Duodenal mucosa (tissue), 2 donors: Measurements from ENCODE around the gene MGMT.

ENCODE experiments used
- H3K27ac ChIP-seq: one replicate; pipeline ENCODE4 v1.7.0; 2013; ENCODE audit warnings: low read depth, low read length
- H3K27me3 ChIP-seq, 2 donors: one replicate each; pipeline ENCODE4 v1.7.0; 2013; ENCODE audit warnings: low read length in 2 of 2, control low read depth in 1 of 2; ENCODE audit not compliant: insufficient read depth in 2 of 2, control insufficient read depth in 1 of 2
- H3K36me3 ChIP-seq, 2 donors: one replicate each; pipeline ENCODE4 v1.7.0; 2013; ENCODE audit warnings: low read length in 2 of 2, control low read depth in 1 of 2; ENCODE audit not compliant: insufficient read depth in 2 of 2, control insufficient read depth in 1 of 2
- H3K4me1 ChIP-seq, 2 donors: one replicate each; pipeline ENCODE4 v1.7.0; 2013; ENCODE audit warnings: low read length in 2 of 2, control low read depth in 1 of 2; ENCODE audit not compliant: insufficient read depth in 2 of 2, control insufficient read depth in 1 of 2
- H3K4me3 ChIP-seq, 2 donors: one replicate each; pipeline ENCODE4 v1.7.0; 2013; ENCODE audit warnings: low read length in 2 of 2, low read depth in 1 of 2
- H3K9ac ChIP-seq, 2 donors: one replicate each; pipeline ENCODE4 v1.7.0; 2013; ENCODE audit warnings: low read length in 2 of 2, low read depth in 1 of 2
- H3K9me3 ChIP-seq, 2 donors: one replicate each; pipeline ENCODE4 v1.7.0; 2013; ENCODE audit warnings: low read length in 2 of 2, control low read depth in 1 of 2; ENCODE audit not compliant: control insufficient read depth in 1 of 2

The MGMT gene

GRCh38 chr10:129537151-129537550 lies 70.1 kb downstream of the MGMT start:
- Histone ChIP-seq H3K4me3 (no peak overlapping the region), H3K27ac (no peak overlapping the region), H3K4me1 (no peaks in the 10 kb centered on the region), H3K9ac (no peak overlapping the region), H3K9me3 (no peaks in the 10 kb centered on the region), H3K27me3 (no peaks in the 10 kb centered on the region), H3K36me3 (peaks cover 0 to 11% of the 10 kb centered on the region in 2 donors)

GRCh38 chr10:129538236-129538635 lies 71.2 kb downstream of the MGMT start:
- H3K9ac ChIP-seq, result no peak overlapping the region
- H3K27ac ChIP-seq, result no peak overlapping the region
- no peaks in the 10 kb centered on the region for H3K9me3 ChIP-seq
- peaks cover 0 to 11% of the 10 kb centered on the region in 2 donors for H3K36me3 ChIP-seq
- H3K4me3 ChIP-seq, result no peak overlapping the region
- no peaks in the 10 kb centered on the region for H3K4me1 ChIP-seq
- no peaks in the 10 kb centered on the region for H3K27me3 ChIP-seq

- Histone ChIP-seq H3K27me3 (no peaks in the 10 kb centered on the region), H3K4me1 (no peaks in the 10 kb centered on the region), H3K27ac (no peak overlapping the region), H3K9me3 (no peaks in the 10 kb centered on the region), H3K9ac (no peak overlapping the region), H3K36me3 (peaks cover 0 to 10% of the 10 kb centered on the region in 2 donors), H3K4me3 (no peak overlapping the region)
These were observed 74.2 kb downstream of the MGMT start for GRCh38 chr10:129541200-129541599.

- Histone ChIP-seq H3K27ac (no peak overlapping the region), H3K36me3 (peaks cover 0 to 3% of the 10 kb centered on the region in 2 donors), H3K27me3 (no peaks in the 10 kb centered on the region), H3K9ac (no peak overlapping the region), H3K4me1 (no peaks in the 10 kb centered on the region), H3K4me3 (no peak overlapping the region), H3K9me3 (no peaks in the 10 kb centered on the region)
These were observed 74.9 kb downstream of the MGMT start for GRCh38 chr10:129541748-129542487.

GRCh38 chr10:129542589-129542988 lies 75.5 kb downstream of the MGMT start:
- no peaks in the 10 kb centered on the region for H3K9me3 ChIP-seq

GRCh38 chr10:129544205-129545202 lies 77.5 kb downstream of the MGMT start:
- H3K9me3 ChIP-seq, result no peaks in the 10 kb centered on the region
- H3K27me3 ChIP-seq, result no peaks in the 10 kb centered on the region
- no peaks in the 10 kb centered on the region for H3K4me1 ChIP-seq
- H3K9ac ChIP-seq, result no peak overlapping the region
- no peak overlapping the region for H3K27ac ChIP-seq
- no peak overlapping the region for H3K4me3 ChIP-seq
- no peaks in the 10 kb centered on the region for H3K36me3 ChIP-seq

More at GRCh38 chr10:129542589-129542988, 75.5 kb downstream of the MGMT start:
- H3K9ac ChIP-seq, result no peak overlapping the region
- no peak overlapping the region for H3K4me3 ChIP-seq
- H3K36me3 ChIP-seq, result peaks cover 0 to 2% of the 10 kb centered on the region in 2 donors
- no peak overlapping the region for H3K27ac ChIP-seq
- no peaks in the 10 kb centered on the region for H3K27me3 ChIP-seq
- no peaks in the 10 kb centered on the region for H3K4me1 ChIP-seq

GRCh38 chr10:129545261-129545660 lies 78.2 kb downstream of the MGMT start:
- no peaks in the 10 kb centered on the region for H3K9me3 ChIP-seq
- H3K27ac ChIP-seq, result no peak overlapping the region
- H3K9ac ChIP-seq, result no peak overlapping the region
- no peaks in the 10 kb centered on the region for H3K4me1 ChIP-seq
- H3K36me3 ChIP-seq, result no peaks in the 10 kb centered on the region
- no peaks in the 10 kb centered on the region for H3K27me3 ChIP-seq
- no peak overlapping the region for H3K4me3 ChIP-seq

GRCh38 chr10:129546106-129546505 lies 79.1 kb downstream of the MGMT start:
- Histone ChIP-seq H3K36me3 (no peaks in the 10 kb centered on the region), H3K4me1 (no peaks in the 10 kb centered on the region), H3K9me3 (no peaks in the 10 kb centered on the region), H3K27me3 (no peaks in the 10 kb centered on the region), H3K4me3 (no peak overlapping the region), H3K9ac (no peak overlapping the region), H3K27ac (no peak overlapping the region)

GRCh38 chr10:129547608-129548007 lies 80.6 kb downstream of the MGMT start:
- H3K4me3 ChIP-seq, result no peak overlapping the region
- H3K9ac ChIP-seq, result no peak overlapping the region
- H3K9me3 ChIP-seq, result no peaks in the 10 kb centered on the region
- H3K27me3 ChIP-seq, result no peaks in the 10 kb centered on the region
- H3K36me3 ChIP-seq, result no peaks in the 10 kb centered on the region
- H3K4me1 ChIP-seq, result no peaks in the 10 kb centered on the region
- no peak overlapping the region for H3K27ac ChIP-seq

- no peaks in the 10 kb centered on the region for H3K9me3 ChIP-seq
- no peaks in the 10 kb centered on the region for H3K4me1 ChIP-seq
- no peak overlapping the region for H3K27ac ChIP-seq
These were observed 81.6 kb downstream of the MGMT start for GRCh38 chr10:129548600-129548999.

More at GRCh38 chr10:129548600-129548999, 81.6 kb downstream of the MGMT start:
- H3K27me3 ChIP-seq, result no peaks in the 10 kb centered on the region
- no peak overlapping the region for H3K9ac ChIP-seq
- H3K4me3 ChIP-seq, result no peak overlapping the region
- no peaks in the 10 kb centered on the region for H3K36me3 ChIP-seq
